GM10266 (cell line): ENCODE data around the gene NUSAP1.
"Not testable (repeated sequence)": the region's sequence is repeated elsewhere in the genome, so short reads cannot be mapped to it uniquely, and the experiment has no call there.

Experiments
- DNase-seq: peaks from one replicate; pipeline ENCODE4 v3.0.0; 2012; ENCODE audit errors: extremely low spot score
- TF ChIP-seq, protein P1 (sequence below): IDR thresholded peaks from 2 replicates; pipeline ENCODE4 v1.5.1; 2012; ENCODE audit warnings: mild to moderate bottlenecking, low read depth; ENCODE audit not compliant: control insufficient read depth, insufficient read depth; ENCODE audit errors: missing control alignments

Gene NUSAP1

GRCh38 chr15:41350057-41350717, 17.5 kb downstream of the NUSAP1 start:
- TF ChIP-seq, protein P1, sequence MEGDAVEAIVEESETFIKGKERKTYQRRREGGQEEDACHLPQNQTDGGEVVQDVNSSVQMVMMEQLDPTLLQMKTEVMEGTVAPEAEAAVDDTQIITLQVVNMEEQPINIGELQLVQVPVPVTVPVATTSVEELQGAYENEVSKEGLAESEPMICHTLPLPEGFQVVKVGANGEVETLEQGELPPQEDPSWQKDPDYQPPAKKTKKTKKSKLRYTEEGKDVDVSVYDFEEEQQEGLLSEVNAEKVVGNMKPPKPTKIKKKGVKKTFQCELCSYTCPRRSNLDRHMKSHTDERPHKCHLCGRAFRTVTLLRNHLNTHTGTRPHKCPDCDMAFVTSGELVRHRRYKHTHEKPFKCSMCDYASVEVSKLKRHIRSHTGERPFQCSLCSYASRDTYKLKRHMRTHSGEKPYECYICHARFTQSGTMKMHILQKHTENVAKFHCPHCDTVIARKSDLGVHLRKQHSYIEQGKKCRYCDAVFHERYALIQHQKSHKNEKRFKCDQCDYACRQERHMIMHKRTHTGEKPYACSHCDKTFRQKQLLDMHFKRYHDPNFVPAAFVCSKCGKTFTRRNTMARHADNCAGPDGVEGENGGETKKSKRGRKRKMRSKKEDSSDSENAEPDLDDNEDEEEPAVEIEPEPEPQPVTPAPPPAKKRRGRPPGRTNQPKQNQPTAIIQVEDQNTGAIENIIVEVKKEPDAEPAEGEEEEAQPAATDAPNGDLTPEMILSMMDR, result no peak
- no peak for DNase-seq

GRCh38 chr15:41354371-41354770, 21.7 kb downstream of the NUSAP1 start:
- DNase-seq, result no peak

GRCh38 chr15:41367418-41367817, 34.7 kb downstream of the NUSAP1 start:
- no peak for DNase-seq
- TF ChIP-seq, protein P1, result no peak

More at GRCh38 chr15:41354371-41354770, 21.7 kb downstream of the NUSAP1 start:
- TF ChIP-seq, protein P1, result no peak

GRCh38 chr15:41377978-41378377, 45.3 kb downstream of the NUSAP1 start:
- no peak for DNase-seq
- TF ChIP-seq, protein P1, result no peak

DNA sequence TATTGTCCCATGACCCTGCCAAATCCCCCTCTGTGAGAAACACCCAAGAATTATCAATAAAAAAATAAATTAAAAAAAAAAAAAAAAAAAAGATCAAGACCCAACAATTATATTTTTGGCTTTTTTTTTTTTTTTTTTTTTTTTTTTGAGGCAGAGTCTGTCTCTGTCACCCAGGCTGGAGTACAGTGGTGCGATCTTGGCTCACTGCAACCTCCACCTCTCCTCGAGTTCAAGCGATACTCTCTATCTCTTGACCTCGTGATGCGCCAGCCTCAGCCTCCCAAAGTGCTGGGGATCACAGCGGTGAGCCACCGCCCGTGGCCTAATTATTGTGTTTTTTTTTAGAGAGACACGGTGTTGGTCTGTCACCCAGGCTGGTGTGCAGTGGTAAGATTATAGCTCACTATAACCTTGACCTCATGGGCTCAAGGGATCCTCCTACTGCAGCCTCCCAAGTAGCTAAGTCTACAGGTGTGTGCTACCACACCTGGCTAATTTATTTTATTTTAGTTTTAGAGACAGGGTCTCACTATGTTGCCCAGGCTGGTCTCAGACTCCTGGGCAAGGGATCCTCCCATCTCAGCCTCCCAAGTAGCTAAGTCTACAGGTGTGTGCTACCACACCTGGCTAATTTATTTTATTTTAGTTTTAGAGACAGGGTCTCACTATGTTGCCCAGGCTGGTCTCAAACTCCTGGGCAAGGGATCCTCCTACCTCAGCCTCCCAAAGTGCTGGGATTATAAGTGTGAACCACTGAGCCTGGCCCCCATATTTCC, 51.5 kb downstream of the NUSAP1 start:
- DNase-seq, result not testable (repeated sequence)

- TF ChIP-seq, protein P1, result no peak
- DNase-seq, result no peak
Observed at GRCh38 chr15:41387646-41388045, 55.0 kb downstream of the NUSAP1 start.

GRCh38 chr15:41392659-41393058, 60.0 kb downstream of the NUSAP1 start:
- DNase-seq, result no peak
- TF ChIP-seq, protein P1, result no peak
